ENCODE results near the gene GBX2.

GBX2 gene

GRCh38 chr2:236160366-236161081, 7.7 kb downstream of the GBX2 start:
- Histone ChIP-seq H3K4me3 (no peak overlapping the region), H3K27ac (no peak overlapping the region)
- no peak for TF ChIP-seq CTCF (IDR thresholded peaks at IDR 0.05)
- DNase-seq (ENCODE audit: low spot score), result peak; percentile 69

- no peak for TF ChIP-seq CTCF (IDR thresholded peaks at IDR 0.05)
- no peak overlapping the region for H3K27ac ChIP-seq
- DNase-seq (ENCODE audit: low spot score), result peak; percentile 64
- no peak overlapping the region for H3K4me3 ChIP-seq
Measured at GRCh38 chr2:236159778-236160170, 8.4 kb downstream of the GBX2 start.

GRCh38 chr2:236158969-236159777, 9.0 kb downstream of the GBX2 start:
- Histone ChIP-seq H3K27ac (no peak overlapping the region), H3K4me3 (no peak overlapping the region)
- peak; percentile 69 for DNase-seq (ENCODE audit: low spot score)
- TF ChIP-seq CTCF (IDR thresholded peaks at IDR 0.05), result no peak

- no peak overlapping the region for H3K27ac ChIP-seq
- peak; percentile 59 for DNase-seq (ENCODE audit: low spot score)
- H3K4me3 ChIP-seq, result no peak overlapping the region
- no peak for TF ChIP-seq CTCF (IDR thresholded peaks at IDR 0.05)
Measured at GRCh38 chr2:236157815-236158498, 10.2 kb downstream of the GBX2 start.

- DNase-seq (ENCODE audit: low spot score), result peak; percentile 8
- Histone ChIP-seq H3K4me3 (no peak overlapping the region), H3K27ac (no peak overlapping the region)
- TF ChIP-seq CTCF (IDR thresholded peaks at IDR 0.05), result no peak
Measured at GRCh38 chr2:236157366-236157765, 10.8 kb downstream of the GBX2 start.

GRCh38 chr2:236156860-236157194, 11.4 kb downstream of the GBX2 start:
- no peak overlapping the region for H3K4me3 ChIP-seq
- TF ChIP-seq CTCF (IDR thresholded peaks at IDR 0.05), result no peak
- no peak overlapping the region for H3K27ac ChIP-seq
- no peak for DNase-seq (ENCODE audit: low spot score)
